ENCODE measurements around the gene ANKRD40.

ANKRD40 gene

GRCh38 chr17:50668025-50668837 is 39.5 kb downstream of the ANKRD40 start:
- DNase-seq = no peak

DNA sequence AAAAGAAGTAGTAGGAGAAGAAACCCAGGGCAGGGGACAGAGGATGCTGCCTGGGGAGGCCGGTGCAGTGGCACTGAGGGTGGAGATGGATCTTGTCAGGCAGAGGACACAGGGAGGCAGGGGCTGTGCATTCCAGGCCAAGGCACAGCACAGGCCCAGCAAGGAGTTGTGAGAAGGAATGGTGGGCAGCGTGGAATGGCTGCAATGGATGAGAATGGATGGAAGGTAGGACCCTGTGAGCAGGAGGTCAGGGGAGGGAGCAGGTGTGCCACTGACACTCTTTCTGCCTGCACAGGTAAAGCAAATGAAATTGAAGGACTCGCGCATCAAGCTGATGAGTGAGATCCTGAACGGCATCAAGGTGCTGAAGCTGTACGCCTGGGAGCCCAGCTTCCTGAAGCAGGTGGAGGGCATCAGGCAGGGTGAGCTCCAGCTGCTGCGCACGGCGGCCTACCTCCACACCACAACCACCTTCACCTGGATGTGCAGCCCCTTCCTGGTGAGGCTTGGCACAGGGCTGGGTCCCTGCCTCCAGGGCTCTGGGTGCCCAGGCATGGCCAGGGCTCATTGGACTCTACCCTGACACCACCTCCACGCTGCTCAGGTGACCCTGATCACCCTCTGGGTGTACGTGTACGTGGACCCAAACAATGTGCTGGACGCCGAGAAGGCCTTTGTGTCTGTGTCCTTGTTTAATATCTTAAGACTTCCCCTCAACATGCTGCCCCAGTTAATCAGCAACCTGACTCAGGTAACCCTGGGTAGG is 40.3 kb downstream of the ANKRD40 start:
- no peak for DNase-seq

GRCh38 chr17:50666316-50666715 is 41.4 kb downstream of the ANKRD40 start:
- no peak for DNase-seq

- no peak for DNase-seq
Observed at GRCh38 chr17:50665838-50666237, 41.9 kb downstream of the ANKRD40 start.

DNA sequence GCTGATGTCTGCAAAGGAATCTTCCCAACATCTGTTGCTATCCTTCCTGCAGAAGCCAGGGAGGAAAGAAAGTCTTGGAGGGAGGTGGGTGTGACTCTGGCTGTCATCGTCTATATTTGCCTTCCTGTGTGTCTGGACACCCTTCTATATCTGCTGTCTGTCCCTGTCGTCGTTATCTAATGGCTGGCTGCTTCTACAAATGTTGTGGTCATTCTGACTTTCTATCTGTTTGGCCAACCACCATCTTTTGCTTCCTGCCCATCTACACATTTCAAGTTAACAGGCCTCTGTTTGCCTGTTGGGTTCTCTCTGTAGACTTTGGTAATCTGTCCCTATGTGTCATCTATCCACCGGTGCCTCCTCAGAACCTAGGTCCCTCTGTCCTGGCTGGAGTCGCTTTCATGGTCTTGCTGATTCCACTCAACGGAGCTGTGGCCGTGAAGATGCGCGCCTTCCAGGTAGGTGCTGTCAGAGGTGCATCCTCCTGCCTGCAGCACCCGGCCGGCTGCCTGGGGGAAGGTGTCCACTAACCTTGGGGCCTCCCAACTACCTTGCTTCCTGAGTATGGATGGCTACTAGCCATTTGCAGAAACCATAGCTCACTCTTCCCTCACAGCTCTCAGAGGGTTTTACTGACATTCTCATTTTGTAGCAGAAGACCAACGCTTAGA is 42.8 kb downstream of the ANKRD40 start:
- DNase-seq = no peak

- DNase-seq = no peak
Observed at GRCh38 chr17:50663812-50664374, 43.8 kb downstream of the ANKRD40 start.

- no peak for DNase-seq
Observed at GRCh38 chr17:50662632-50663225, 45.0 kb downstream of the ANKRD40 start.

DNA sequence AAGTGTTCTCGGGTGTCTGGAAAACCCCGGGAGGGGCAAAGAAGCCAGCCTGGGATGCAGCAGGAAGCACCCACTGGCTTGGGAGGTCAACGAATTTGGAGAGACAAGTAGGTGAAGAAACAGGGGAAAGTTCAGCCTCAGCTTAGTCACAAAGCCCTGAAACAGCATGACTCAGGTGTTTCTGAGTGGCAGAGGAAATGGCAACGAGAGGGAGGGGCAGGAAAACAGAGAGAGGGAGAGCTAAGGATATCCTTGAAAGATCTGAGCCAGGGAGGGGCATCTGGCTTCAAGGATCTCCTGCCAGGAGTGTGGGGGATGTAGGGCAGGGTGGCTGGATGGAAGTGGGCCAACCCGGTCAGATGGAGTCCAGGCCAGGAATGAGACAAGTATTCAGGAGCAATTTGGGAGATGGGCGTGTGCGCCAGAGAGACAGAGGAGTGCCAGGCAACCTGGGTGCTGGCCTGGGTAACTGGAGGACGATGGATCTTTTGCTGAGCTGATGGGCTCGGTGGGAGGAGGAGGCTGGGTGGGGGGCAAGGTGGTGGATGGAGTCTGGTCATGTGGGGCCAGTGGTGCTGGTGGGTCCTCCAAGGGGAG is 45.8 kb downstream of the ANKRD40 start:
- no peak for DNase-seq

- no peak for DNase-seq
Observed at GRCh38 chr17:50661348-50661747, 46.4 kb downstream of the ANKRD40 start.

- no peak for DNase-seq
Observed at GRCh38 chr17:50660887-50661345, 46.8 kb downstream of the ANKRD40 start.

GRCh38 chr17:50660042-50660886 is 47.5 kb downstream of the ANKRD40 start:
- DNase-seq = no peak

- DNase-seq = no peak
Observed at GRCh38 chr17:50659179-50659578, 48.5 kb downstream of the ANKRD40 start.

GRCh38 chr17:50658616-50659015 is 49.1 kb downstream of the ANKRD40 start:
- DNase-seq = no peak

DNA sequence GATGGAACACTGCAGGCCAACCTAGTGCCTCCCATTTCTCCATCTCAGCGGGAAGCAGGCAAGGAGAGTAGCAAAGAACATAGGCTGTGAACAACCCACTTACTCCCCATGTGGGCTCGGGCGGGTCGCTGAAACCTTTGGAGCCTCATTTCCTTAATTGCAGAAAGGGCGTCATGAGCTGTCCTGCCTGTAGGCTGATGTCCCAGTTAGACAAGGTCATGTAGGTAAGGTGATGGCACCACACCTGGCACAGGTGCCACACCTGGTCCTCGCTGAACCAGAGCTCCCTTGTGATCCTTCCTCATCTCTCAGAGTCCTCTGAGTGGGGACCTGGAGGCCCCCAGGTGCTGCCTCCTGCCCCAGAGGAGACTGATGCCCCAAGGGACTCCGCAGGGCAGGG is 50.1 kb downstream of the ANKRD40 start:
- no peak for DNase-seq

GRCh38 chr17:50657054-50657453 is 50.7 kb downstream of the ANKRD40 start:
- no peak for DNase-seq

- no peak for DNase-seq
Observed at GRCh38 chr17:50656509-50656908, 51.2 kb downstream of the ANKRD40 start.

DNA sequence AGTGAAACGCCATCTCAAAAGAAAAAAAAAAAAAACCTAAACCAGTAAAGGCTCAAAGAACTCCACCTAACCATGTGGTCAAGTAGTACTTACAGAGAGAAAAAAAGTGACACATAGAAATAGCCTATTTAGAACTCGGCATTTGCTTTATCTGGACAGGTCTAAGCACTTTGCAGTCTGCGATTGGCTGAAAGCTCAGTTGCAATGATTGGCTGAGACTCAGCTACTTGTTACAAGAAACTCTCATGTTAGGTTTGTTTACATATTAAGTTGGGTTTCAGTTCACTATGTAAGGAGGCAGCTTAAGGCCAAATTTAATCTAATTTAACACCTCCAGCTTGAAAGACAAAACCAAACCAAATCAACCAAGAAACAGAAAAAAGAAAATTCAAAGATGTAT is 54.0 kb downstream of the ANKRD40 start:
- no peak for DNase-seq

- no peak for DNase-seq
Observed at GRCh38 chr17:50651661-50652060, 56.1 kb downstream of the ANKRD40 start.

GRCh38 chr17:50649042-50649908 is 58.4 kb downstream of the ANKRD40 start:
- DNase-seq = no peak

DNA sequence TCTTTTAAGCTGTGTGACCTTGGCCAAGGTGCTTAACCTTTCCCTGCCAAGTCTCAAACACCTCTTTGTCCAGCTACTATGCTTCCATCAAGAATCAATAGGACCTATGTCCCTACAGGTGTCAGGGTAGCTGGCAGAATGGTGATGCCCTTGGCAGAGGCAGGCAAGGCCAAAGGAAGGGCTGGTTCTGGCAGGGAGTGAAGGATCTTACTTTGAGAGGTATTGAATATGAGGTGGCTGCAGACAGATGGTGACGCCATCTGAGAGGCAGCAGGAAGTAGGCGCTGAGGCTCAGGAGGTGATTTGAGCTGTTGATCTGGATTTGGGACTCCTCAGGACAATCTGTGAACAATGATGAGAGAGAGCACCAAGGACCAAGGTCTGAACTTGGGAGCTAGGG is 60.5 kb downstream of the ANKRD40 start:
- DNase-seq = no peak

Data from NCI-H187 treated with DMSO at 0.1 percent for 48 hours (cell line).